GM18502 (cell line): Measurements from ENCODE around the gene IL21R.

Source experiments
- ATAC-seq: cut with Tn5 transposase; IDR thresholded peaks from one replicate; pipeline ENCODE4 v1.9.1; 2021; ENCODE audit warnings: mild to moderate bottlenecking; ENCODE audit not compliant: unreplicated experiment, poor library complexity

Gene IL21R

GRCh38 chr16:27480761-27481160, 78.8 kb downstream of the IL21R start:
- ATAC-seq: no peak

DNA sequence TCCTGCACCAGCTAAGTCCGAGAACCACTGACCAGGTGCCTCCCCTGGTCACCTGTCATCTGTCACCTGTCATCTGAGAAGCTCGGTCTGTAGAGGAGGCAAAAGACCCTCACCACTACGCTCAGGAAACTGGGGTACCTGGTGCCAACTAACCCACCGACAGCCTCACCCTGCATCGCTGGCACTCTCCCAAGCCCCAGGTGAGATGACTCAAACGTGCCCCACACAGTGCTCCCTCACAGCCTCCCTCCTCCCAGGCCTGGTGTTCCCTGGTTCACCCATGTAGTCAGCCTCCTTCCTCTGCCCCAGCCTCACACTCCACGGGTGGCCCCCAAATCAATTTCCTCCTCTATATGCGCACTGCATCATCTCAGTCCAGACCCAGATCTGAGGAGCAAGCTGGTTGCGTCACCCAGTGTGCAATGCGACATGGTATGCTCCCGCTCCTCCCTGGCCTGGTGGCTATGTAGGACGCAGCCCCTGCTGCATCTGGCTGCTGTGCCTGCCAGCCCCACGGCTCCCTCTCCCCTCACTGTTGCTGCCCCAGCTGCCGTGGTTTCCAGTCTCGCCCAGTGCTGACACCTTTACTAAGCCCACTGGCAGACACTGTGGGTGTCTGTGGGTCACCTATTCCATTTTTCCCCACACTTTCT, 79.4 kb downstream of the IL21R start:
- no peak for ATAC-seq

GRCh38 chr16:27482397-27483087, 80.6 kb downstream of the IL21R start:
- ATAC-seq: no peak

DNA sequence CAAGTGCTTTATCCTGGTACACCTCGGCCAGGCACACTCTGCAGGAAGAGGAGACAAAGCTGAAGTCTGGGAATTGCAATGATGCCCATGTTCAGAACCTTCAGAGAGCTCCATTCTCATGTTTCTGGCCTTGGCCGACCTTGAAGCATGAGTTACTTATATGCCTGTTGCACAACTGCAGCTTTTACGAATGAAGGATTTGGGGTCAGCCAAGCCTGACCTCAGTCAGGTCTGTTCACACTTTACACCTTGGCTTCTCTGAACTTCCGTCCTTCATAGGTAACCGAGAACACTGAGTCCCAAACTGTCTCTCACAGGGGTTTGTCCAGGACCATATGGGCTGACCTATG, 81.1 kb downstream of the IL21R start:
- ATAC-seq: no peak

DNA sequence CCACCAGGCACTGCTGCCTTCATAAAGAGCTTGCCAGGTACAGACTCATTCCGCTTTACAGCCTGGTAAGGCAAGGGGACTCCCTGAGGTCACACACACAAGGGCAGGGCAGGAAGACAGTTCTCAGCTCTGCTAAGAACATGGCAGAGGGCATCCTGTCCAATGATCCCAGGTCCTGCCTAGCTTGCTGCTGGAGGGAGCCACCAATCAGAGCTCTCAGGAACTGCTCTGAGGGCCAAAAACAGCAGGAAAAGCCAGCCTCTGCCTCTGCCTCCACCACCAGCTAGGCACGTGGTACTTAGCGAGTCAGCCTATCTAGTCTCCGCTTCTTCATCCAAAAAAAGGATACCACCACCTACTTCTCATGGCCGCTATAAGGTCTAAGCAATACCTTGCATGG, 81.7 kb downstream of the IL21R start:
- no peak for ATAC-seq

DNA sequence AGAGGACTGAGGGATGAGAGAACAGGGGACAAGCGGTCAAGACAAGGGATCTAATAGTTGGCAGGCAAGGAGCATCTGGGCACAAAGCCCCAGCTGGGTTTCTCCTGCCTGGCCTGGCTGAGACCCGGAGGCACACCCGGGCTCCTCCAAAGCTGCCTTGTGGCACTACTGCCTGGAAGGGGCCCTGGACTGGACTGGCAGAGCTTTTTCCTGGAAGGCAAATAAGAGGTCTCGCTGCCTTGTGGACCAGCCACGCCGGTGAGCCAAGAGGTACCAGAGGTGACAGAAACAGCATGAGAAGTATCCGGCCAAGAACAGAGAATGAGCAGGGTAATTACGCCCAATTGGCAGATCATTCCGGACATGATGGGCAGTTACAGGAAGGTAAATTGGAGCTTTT, 83.2 kb downstream of the IL21R start:
- no peak for ATAC-seq

GRCh38 chr16:27485811-27486210, 83.8 kb downstream of the IL21R start:
- ATAC-seq: no peak

GRCh38 chr16:27486344-27486743, 84.4 kb downstream of the IL21R start:
- no peak for ATAC-seq

DNA sequence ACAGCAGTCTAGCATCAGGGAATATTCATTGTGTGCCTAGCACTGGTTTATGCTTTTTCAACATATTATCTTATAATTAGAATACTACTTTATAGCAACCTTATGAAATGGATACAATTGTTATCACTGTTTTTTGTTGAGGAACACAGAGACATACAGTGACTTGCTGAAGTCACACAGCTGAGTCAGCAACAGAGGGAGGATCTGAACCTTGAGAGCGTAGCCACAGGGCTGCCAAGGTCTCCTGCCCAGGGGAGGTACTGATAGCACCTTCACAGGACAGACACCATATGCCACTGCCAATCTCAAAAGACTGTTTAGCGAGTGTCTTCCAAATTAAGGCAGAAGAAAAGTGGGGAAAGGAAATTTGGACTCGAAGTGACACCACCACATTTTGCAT, 84.8 kb downstream of the IL21R start:
- no peak for ATAC-seq

- ATAC-seq: no peak
These were observed 87.4 kb downstream of the IL21R start for GRCh38 chr16:27489421-27489820.

- no peak for ATAC-seq
These were observed 87.9 kb downstream of the IL21R start for GRCh38 chr16:27489906-27490305.

- no peak for ATAC-seq
These were observed 90.1 kb downstream of the IL21R start for GRCh38 chr16:27491894-27492587.

DNA sequence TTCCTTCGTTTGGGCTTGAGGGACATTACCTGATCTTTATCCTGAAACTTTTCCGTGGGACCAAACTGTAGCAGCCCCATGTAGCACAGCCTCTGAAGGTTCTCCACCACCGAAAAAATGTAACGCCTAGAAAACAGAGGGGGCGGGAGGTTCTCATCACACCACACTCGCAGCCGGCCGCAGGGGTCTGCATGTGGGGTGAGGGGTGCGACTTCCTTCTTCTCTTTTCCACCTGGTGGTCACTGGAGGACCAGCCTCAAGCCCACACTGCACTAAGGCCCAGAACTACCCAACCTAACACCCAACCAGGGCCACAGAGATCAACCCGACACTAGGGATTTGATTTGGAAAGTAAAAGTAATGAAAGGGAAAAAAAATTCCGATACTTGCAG, 90.6 kb downstream of the IL21R start:
- no peak for ATAC-seq

DNA sequence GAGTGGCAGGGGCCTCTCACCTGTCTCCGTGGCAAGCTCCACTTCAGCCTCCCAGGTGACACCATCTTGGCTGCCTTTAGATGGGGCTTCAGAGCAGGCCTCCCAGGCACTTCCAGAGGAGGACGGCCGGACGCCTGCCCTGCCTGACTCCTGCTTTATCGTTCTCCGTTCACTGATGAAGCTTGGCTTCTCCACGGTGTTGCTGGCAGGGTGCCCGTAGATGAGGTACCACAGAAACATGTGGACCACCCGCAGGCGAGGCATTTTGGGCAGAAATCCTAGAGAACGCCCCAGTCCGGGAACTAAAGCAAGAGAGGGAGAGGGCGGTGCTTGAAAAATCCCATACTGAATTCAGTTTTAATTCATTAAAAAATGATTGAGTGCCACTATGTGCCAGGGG, 93.2 kb downstream of the IL21R start:
- no peak for ATAC-seq

DNA sequence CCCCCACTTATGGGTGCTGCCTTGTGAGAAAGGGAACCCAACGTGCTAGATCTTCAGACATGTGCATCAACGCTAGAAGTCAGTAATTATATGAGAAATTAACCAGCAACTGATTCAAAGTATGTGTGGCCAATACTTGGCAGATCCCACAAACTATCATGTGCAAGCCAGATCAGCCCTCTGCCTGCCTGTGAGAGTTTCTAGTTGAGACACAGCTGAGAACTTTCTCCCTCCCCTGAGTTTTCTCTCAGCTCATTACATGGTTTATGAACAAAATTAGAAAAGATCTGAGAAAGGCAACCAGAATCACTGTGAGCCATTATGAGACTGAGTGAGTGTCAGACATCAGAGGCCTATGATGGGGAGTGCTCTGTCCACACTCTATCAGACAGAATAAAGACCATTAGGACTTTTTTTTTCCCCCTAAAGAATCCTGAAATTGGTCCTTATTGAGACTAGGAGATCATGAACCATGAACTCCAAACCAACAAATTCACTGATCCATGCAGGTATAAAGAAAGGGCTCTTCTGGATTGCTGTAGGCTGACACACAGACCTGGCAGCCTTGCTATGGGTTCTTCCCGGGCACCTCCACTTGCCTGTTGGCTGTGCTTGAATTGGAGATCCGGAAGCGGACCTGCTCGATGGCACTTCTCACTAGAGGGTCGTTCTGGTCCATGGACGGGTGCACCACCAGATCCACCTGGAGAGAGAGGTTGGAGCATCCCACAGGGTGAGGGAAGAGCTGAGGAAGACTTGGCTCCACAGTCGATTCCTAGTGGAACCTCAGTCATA, 96.3 kb downstream of the IL21R start:
- ATAC-seq: no peak

GRCh38 chr16:27498916-27499658, 97.1 kb downstream of the IL21R start:
- no peak for ATAC-seq

GRCh38 chr16:27499659-27500055, 97.7 kb downstream of the IL21R start:
- no peak for ATAC-seq

DNA sequence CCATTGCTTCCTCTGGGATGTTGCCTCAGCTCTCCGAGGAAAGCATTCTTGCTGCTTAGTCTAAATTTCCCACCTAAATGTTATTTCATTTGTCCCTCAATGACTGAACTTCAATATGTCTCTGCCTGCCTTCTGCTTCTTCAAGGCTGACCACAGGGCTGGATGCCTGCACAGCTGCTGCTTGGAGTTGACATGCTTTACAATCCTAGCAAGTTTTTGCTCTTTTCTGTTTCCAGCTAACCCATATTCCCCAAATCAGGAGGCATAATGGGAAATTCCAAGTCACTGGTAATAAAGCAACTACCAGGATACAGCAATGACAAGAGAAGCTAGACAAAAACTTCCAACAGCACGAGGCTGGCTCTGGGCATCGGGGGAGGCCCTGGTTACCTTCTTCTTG, 98.8 kb downstream of the IL21R start:
- no peak for ATAC-seq
